ENCODE measurements around the gene JADE3.

Gene JADE3

DNA sequence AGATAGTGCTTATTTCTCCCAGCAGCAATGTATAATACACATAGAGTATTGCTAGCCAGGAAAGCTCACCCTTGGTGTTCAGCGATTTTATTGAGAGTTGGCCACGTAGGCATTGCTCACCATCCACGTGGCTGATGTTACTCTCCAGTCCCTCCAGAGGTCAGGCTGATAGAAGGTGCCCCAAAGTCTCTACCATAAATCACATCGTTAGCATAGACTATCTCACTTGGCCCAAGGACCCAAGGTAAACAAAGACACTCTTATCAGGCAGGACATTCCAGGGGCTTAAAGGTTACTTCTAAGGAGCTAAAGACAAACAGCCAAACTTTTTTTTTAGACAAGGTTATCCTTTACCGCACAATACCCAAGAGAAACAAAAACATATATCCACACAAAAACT is 135.8 kb downstream of the JADE3 start:
- no peak for DNase-seq

DNA sequence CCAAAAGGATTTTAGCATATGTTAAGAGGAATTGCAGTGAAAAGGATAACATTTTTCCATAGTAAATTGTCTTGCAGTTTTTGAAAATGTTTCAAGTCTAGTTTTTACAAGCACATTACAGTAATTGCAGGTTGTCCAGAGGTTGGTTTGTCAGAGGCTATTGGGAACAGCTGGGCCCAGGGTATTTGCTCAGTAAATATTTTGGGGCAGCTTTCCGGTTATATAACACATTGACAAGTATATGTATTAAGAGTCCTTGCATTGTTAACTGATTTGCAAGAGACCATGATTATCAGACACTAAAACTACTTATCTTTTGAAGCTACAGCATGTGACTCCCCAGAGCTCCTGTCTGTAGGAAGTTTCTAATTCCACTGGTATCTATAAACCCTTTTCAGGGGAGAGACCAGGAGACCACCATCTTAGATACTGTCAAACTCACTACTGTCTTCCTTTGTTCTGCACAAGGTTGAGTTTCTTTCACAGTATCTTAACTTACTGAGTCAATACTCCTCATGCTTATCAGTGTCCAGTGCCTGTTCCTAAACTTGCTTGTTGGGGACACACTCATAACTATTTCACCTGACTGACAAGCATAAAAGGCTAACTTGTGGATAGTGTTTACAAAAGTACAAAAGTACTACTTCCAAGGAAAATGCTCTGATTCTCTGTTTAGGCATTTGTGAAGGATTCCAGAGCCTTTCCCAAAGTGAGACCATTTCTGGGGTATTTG is 147.1 kb downstream of the JADE3 start:
- DNase-seq = no peak

DNA sequence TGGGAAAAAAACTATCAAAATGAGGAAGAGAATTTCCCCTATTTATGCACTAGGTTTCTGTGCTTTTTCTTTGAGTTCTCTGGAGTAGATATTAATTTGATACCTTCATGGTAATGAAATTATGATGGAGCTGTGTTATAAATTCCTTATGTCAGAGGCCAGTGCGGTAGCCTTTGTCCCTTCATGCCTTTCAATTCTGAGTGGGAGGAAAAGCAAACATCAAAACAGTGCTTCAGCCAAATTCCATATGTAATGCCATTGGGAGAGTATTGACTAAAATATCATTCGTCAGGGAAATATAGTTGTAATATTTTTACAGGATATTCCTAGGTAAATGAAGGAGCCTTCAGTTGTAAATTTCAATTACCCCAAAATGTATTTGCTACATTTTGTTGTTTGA is 148.5 kb downstream of the JADE3 start:
- DNase-seq = peak; percentile 0

DNA sequence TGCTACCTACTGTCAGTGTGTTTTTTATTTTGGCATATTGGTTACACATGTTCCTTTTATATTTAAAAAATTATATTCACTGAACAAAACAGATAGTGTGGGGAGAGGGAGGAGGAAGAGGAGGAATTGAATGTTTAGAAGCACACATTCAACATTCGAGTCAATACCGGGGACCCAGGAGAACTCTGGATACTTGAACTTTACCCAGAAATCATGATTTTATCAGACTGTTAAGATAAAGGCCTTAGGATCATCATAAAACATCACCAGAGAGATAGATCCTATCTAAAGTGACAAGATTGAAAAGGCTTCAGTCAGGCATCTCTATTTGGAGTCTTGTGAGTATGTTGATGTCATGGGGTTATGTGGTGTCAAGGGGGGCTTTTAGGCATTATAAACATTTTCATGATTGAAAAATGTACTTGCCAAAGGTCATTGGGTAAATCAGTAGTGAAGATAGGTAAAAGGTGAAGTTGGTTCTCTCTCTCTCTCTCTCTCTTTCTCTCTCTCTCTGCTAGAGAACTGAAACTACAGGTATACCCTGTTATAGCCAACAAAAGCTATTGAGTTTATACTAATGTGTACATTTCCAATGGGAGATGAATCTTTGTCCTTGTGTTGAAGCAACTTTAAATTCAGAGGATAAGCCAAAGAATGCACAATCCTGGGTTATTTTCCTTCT is 149.2 kb downstream of the JADE3 start:
- DNase-seq = no peak

DNA sequence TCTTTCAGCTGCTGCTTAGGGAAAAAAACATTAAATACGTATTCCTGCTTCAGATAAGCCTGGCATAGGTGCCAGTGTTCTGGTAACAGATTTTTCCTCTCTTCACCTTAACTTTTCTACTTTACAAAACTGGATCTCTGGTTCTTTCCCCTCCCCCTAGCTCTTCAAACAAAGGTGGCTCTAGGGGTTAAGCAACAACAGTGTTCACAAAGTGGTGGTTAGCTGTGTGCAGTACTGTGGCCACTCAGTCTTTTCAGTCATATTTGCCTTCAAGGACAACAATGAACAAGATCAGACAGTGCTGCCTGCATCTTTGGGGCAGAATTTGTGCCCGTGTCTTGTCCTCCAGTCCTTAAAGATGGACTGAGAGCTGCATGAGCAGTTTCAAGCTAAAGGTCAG is 151.0 kb downstream of the JADE3 start:
- no peak for DNase-seq

DNA sequence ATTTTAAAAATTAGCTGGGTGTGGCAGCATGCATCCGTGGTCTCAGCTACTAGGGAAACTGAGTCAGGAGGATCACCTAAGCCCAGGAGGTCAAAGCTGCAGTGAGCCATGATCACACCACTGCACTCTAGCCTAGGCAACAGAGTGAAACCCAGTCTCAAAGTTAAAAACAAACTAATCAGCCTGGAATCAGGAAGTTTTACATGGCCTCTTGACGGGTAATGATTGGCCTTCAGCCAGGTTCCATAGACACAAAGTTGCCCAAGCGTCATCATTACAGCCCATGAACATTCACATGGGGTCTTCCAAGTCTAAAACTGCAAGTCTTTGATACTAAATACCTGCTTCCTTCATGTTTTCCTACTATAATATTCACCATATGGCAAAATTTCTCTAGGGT is 156.0 kb downstream of the JADE3 start:
- no peak for DNase-seq

DNA sequence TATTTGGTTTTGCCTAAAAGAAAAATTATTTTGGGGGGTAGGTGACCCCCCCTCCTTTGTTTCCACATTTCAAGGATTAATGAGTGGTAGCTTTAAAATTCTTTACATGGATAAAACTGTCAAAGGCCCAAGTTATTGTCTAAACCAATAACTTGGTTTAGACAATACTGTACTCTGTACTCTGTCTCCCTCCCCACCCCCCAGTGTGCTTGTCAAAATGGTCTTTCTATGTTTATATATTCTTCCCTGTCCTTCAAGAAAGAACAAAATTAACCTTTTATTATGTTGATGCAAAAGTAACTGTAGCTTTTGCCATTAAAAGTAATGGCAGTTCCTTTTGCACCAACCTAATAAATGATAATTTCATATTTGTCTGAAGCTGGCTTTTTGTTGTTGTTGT is 156.5 kb downstream of the JADE3 start:
- DNase-seq = no peak

DNA sequence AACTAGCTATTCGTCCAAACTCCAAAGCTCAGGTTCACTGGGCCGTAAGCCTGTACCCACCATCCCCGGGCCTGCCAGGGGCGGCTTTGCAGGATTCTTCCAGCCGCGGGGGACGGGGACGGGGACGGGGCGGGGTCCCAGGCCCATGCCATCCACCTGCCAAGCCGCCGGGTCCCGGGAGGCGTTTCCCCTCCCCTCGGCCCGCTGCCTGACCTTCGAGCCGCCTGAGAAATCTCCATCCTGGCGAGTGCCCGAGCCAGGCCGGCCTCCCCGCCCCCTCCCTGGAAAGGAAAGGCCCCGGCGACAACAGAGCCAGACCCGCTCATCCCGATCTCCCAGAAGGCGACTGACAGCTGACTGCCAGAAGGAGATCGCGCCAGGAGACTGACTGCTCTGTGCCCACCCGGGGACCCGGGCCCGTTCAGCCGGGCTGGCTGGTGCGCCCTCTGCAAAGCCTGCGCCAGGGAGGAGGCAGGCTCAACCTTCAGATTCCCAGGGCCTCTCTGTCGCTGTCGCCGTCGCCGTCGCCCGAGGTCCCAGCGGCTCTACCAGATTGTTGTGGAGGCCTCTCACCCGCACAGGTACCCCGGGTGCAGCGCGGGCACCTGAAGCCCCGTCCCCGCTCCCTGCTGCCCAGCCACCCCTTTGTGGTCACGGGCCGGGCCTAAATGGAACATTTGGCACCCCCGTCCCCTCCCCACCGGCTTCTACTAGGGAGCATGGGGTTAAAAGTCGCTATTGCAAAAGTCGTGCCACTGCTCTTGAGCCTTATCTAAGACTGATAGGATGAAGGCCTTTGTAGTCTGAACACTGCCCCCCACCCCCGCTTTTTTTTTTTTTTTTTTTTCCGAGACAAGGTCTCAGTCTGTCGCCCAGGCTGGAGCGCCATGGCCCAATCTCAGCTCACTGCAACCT is 166.2 kb downstream of the JADE3 start, which contains the start of gene RGN:
TSS of gene RGN (plus strand) at position 315 of the 915 bp plus-strand sequence. CDS start 2,702 bp downstream, outside the sequence.
- DNase-seq = no peak

DNA sequence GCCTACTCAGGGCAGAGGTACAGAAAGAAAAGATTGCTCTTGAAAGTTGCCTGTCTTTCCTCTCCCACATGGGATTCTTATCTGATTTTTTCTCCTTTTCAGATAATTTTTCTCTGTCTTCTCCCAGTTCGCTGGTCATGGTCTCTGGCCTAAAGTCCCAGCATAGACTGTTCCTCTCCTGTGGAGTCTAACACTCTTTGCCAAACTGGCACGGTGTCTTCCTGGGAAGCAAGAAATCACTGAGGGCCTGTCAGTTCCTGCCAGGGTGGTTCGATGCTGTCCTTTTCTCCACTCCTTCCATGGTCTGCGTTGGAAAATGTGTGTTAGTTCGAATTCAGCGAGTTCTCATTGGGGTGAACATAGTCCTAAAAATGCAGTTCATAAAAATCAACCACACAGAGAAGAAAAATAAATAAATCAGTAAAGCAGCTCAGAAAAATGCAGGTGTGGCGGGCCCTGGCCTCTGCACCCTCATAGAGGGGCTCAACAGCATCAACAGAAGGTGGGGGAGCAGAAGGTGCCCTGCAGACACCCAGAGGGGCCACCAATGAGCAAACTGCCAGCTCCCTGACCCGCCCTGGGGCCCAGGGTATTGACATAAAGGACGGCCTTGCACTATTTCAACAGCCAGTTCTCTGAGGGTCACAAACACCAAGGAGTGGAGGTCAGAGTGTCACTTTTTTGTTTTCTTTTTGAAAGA is 168.1 kb downstream of the JADE3 start:
- DNase-seq = no peak

DNA sequence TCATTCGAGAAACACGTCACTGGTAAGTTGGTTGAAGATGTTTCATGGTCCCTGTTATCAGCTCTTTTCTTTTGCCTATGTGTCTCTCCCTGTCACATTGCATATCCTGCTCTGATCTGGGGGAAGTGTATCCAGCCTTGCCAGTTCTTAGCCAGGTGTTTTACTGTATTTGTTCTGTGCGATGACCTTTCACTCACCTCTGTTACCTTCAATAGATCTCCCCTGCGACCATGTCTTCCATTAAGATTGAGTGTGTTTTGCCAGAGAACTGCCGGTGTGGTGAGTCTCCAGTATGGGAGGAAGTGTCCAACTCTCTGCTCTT is 168.7 kb downstream of the JADE3 start:
- DNase-seq = no peak

DNA sequence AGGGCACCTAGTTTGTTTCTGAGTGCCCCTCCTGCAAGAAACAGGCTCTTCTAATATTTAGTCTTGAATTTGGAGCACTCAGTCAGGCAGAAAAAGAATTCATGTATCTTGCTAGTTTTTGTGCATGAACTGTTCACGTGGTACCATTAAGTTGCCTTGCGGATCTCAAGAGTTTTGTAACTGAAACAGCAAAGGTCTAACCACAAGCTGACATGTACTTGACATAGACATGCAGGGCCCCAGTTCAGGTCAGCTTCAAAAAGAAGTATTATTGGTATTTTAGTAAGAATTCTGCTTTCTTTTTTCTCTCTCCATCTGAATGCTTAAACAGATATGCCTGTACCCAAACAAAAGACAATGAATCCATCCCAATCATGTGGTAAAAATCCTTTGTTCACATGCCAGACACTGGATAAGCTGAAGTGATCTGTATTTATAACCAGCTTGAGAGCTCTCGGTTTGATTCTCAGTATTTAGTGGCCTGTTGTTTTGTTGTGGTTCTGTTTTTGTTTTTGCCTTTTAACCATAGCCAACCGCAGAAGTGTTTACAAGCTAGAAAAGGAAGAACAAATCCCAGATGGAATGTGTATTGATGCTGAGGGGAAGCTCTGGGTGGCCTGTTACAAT is 179.0 kb downstream of the JADE3 start:
- DNase-seq = peak; percentile 25

DNA sequence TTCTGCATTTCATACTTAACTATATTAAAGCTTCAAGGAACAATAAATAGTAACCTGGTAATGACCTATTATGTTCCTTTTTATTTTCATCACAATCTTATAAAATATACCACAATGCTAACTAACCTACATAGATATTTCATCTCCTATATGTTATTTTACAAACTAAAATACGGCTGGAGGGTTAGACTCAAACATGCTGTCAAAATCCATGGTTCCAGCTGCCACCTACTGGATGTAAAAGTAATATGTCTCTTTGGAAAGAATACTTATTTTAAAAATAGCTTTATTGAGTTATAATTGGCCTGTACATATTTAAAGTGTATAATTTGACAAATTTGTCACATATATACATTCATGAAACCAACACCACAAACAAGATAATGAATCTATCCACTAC is 181.0 kb downstream of the JADE3 start:
- DNase-seq = no peak

DNA sequence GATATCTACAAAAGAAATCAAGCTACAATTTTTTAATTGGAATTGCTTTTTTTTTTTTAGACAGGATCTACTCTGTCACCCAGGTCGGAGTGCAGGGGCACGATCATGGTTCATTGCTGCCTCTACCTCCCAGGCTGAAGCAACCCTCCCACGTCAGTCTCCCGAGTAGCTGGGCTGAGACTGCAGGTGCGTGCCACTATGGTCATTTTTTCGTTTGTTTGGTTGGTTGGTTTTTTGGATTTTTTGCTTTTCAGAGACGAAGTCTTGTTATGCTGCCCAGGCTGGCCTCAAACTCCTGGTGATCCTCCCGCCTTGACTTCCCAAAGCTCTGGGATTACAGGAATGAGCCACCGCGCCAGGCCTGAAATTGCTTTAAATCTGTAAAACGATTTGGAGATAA is 181.6 kb downstream of the JADE3 start:
- DNase-seq = no peak

DNA sequence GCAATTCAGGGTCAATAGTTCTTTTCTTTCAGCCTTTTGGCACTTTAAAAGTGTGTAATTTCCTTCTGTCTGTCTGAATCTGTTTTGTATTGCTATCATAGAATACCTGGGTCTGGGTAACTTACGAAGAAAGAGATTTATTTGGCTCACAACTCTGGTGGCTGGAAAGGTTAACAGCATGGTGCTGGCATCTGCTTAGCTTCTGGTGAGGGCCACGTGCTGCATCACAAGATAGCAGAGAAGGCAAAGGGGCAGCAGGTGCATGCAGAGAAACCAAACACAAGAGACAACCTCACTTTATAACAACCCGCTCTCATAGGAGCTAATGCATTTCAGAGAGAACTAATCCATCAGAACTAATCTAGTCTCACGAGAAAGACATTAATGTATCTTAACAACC is 184.8 kb downstream of the JADE3 start:
- DNase-seq = no peak

DNA sequence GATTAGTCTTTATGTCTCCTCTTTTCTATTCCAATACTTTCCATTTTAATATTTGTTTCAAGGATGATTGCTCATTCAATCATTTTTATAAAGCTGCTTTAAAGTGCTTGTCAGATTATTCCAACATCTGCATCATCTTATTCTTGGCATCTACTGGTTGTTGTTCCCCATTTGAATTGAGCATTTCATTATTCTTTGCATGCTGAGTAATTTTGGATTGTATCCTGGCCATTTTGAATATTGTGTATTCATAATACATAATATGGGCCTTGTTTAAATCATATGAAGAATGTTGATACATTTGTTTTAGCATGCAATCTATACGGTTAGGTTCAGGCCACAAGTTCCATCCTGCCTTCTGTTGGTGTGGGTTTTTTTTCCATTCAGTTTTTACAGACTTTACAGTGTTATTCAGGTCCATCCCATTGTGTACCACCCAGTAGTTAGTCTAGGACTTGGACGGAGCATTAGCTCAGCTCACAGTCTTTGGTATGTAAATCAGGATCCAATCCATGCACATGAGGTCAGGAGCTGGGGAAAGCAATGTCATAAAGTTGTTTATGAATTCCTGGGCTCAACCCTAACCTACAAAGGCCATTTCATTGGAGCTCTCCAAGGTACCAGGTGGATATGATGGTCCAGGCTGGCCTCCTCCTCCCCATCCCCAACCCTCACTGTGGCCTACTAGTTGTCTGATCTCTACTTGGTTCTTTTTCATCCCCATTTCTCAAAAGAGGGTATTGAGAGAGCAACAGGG is 186.3 kb downstream of the JADE3 start:
- DNase-seq = no peak

DNA sequence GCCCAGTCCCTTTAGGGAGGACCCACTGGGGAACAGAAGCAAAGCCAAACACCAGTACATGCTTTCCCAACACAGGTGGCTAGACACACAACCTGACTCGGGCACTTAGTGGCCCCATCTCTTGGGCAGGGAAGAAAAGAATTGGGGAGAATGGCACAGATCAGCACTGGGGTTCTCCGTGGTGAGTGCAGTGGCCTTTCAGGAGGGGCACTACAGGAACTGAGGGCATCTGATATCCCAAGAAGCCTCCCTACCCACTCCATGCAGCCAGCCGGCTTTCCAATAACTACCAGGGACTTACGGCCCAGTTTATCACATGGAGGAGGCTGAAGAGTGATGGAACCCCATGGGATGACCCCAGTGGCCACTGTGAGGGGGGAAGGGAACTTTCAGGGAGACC is 189.0 kb downstream of the JADE3 start:
- DNase-seq = no peak

Measured in DMS79 (cell line).